Spleen (tissue), 7 donors: ENCODE data around the gene NOP14.

ENCODE experiments used
- CTCF ChIP-seq, 11 experiments: fragments of 200-600 bp in 7 of 11; fragments of 450-650 bp in 4 of 11; sonication (generic) in 4 of 11; IDR thresholded peaks in 8 of 11; conservative IDR thresholded peaks in 3 of 11; 1 replicate in 7 of 11; 2 replicates in 4 of 11; pipeline versions ENCODE4 v1.4.0 to v1.8.0; 2016 to 2021; ENCODE audit warnings: antibody characterized with exemption in 11 of 11, inconsistent platforms in 4 of 11, mild to moderate bottlenecking in 1 of 11
- POLR2A ChIP-seq, 3 donors: fragments of 450-650 bp; IDR thresholded peaks; one replicate each; pipeline ENCODE4 v1.5.1; 2017; ENCODE audit warnings: antibody characterized with exemption in 3 of 3, mild to moderate bottlenecking in 1 of 3
- POLR2AphosphoS5 ChIP-seq, 3 donors: sonication (generic); formaldehyde crosslinking; IDR thresholded peaks; one replicate each; pipeline ENCODE4 v1.5.1; 2017; ENCODE audit warnings: antibody characterized with exemption in 3 of 3
- donor health status: DM: no; HTN: no; CAD: no; lungs with moderate emphysema.
- donor health status: DM: no; HTN: no; CAD: no.
- donor health status: DM: no; HTN: no; CAD: no.

GRCh38 chr4:2991243-2991642 is 28.0 kb upstream of the NOP14 start:
- no peak for TF ChIP-seq CTCF (IDR thresholded peaks at IDR 0.05 in 8 of 11, conservative IDR thresholded peaks at IDR 0.05 in 3 of 11)
- no peak for TF ChIP-seq POLR2A (IDR thresholded peaks at IDR 0.05)
- no peak for TF ChIP-seq POLR2AphosphoS5 (IDR thresholded peaks at IDR 0.05)
